ENCODE results near the gene EIF5. TPM values are rescaled to one million over a fixed set of nuclear protein-coding genes. Genes with fewer than 3 reads are reported as not detected.
"Not testable (repeated sequence)": the region's sequence is repeated elsewhere in the genome, so short reads cannot be mapped to it uniquely, and the experiment has no call there.

EIF5 gene
- total RNA-seq, 1 donor from 2014 or later, result 214 TPM

DNA sequence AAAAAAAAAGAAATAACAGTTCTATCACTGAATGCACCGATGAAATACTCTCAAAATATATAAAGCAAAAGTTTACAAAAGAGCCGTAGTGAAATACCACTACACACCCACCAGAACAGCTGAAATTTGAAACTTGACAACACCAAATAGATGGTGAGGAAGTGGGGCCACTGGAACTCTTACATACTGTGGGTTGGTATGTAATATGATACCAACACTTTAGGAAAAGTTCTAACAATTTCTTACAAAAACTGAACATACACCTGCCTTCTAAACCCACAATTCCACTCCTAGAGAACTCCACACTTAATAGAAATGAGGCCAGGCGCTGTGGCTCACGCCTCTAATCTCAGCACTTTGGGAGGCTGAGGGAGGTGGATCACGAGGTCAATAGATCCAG lies 14.1 kb downstream of the EIF5 start:
- no peak for DNase-seq (ENCODE audit: extremely low spot score, unreplicated experiment)
- H3K36me3 Mint-ChIP-seq (ENCODE audit: unreplicated experiment), result peaks cover 18% of the 10 kb centered on the region
- H3K27ac Mint-ChIP-seq (ENCODE audit: unreplicated experiment), result no peak overlapping the region
- H3K4me3 Mint-ChIP-seq (ENCODE audit: unreplicated experiment), result no peak overlapping the region
- peaks cover 7% of the 10 kb centered on the region for H3K27me3 Mint-ChIP-seq (ENCODE audit: unreplicated experiment)
- H3K4me1 Mint-ChIP-seq (ENCODE audit: unreplicated experiment), result peaks cover 7% of the 10 kb centered on the region
- H3K9me3 Mint-ChIP-seq (ENCODE audit: unreplicated experiment), result peaks cover 6% of the 10 kb centered on the region
- TF ChIP-seq, protein P1, sequence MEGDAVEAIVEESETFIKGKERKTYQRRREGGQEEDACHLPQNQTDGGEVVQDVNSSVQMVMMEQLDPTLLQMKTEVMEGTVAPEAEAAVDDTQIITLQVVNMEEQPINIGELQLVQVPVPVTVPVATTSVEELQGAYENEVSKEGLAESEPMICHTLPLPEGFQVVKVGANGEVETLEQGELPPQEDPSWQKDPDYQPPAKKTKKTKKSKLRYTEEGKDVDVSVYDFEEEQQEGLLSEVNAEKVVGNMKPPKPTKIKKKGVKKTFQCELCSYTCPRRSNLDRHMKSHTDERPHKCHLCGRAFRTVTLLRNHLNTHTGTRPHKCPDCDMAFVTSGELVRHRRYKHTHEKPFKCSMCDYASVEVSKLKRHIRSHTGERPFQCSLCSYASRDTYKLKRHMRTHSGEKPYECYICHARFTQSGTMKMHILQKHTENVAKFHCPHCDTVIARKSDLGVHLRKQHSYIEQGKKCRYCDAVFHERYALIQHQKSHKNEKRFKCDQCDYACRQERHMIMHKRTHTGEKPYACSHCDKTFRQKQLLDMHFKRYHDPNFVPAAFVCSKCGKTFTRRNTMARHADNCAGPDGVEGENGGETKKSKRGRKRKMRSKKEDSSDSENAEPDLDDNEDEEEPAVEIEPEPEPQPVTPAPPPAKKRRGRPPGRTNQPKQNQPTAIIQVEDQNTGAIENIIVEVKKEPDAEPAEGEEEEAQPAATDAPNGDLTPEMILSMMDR (IDR thresholded peaks at IDR 0.05), result no peak

DNA sequence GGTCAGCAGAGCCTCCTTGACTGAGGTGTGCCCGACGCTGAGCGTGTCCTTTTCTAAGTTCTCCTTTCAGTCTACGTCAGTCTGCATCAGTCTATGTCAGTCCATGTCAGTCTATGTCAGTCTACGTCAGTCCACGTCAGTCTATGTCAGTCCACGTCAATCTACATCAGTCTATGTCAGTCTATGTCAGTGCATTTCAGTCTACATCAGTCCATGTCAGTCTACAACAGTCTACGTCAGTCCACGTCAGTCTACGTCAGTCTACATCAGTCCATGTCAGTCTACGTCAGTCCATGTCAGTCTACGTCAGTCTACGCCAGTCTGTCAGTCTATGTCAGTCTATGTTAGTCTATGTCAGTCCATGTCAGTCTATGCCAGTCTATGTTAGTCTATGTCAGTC lies 15.9 kb downstream of the EIF5 start:
- no peak overlapping the region for H3K4me3 Mint-ChIP-seq (ENCODE audit: unreplicated experiment)
- H3K27me3 Mint-ChIP-seq (ENCODE audit: unreplicated experiment), result peaks cover 10% of the 10 kb centered on the region
- no peaks in the 10 kb centered on the region for H3K36me3 Mint-ChIP-seq (ENCODE audit: unreplicated experiment)
- DNase-seq (ENCODE audit: extremely low spot score, unreplicated experiment), result no peak
- no peak overlapping the region for H3K27ac Mint-ChIP-seq (ENCODE audit: unreplicated experiment)
- peaks cover 2% of the 10 kb centered on the region for H3K4me1 Mint-ChIP-seq (ENCODE audit: unreplicated experiment)
- TF ChIP-seq, protein P1 (IDR thresholded peaks at IDR 0.05), result no peak
- H3K9me3 Mint-ChIP-seq (ENCODE audit: unreplicated experiment), result peaks cover 6% of the 10 kb centered on the region

DNA sequence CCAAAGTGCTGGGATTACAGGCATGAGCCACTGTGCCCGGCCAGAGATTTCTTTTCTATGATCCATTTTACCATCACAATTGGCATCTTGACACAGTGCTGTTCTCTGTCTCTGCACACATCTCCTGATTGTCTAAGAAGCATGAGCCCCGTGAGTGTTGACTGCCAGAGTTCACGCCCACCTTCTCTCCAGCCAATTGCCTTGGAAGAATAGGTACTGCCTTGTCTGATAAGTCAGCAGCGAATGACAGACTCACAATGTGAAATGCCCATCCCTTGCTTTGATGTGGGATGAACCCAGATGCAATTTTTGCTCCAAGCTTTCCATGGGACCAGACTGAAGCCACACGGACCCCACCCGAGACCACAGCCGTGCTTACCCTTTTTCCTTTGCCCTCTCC lies 19.3 kb downstream of the EIF5 start:
- Mint-ChIP-seq H3K36me3 (ENCODE audit: unreplicated experiment) (no peaks in the 10 kb centered on the region), H3K27ac (ENCODE audit: unreplicated experiment) (no peak overlapping the region), H3K27me3 (ENCODE audit: unreplicated experiment) (peaks cover 10% of the 10 kb centered on the region), H3K4me3 (ENCODE audit: unreplicated experiment) (no peak overlapping the region), H3K4me1 (ENCODE audit: unreplicated experiment) (peaks cover 1% of the 10 kb centered on the region), H3K9me3 (ENCODE audit: unreplicated experiment) (peaks cover 6% of the 10 kb centered on the region)
- DNase-seq (ENCODE audit: extremely low spot score, unreplicated experiment), result no peak
- TF ChIP-seq, protein P1 (IDR thresholded peaks at IDR 0.05), result no peak

DNA sequence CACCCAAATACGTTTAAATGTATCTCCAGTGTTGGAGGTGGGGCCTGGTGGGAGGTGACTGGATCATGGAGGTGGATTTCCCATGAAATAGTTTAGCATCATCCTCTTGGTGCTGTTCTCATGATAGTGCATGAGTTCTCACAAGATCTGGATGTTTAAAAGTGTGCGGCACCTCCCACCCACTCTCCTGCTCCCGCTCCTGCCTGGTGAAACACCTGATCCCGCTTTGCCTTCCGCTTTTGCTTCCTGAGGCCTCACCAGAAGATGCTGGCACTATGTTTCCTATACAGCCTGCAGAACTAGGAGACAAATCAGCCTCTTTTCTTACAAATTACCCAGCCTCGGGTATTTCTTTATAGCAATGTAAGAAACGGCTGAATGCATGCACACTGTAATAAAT lies 20.1 kb downstream of the EIF5 start:
- no peak overlapping the region for H3K4me3 Mint-ChIP-seq (ENCODE audit: unreplicated experiment)
- H3K9me3 Mint-ChIP-seq (ENCODE audit: unreplicated experiment), result peaks cover 6% of the 10 kb centered on the region
- TF ChIP-seq, protein P1 (IDR thresholded peaks at IDR 0.05), result no peak
- no peaks in the 10 kb centered on the region for H3K36me3 Mint-ChIP-seq (ENCODE audit: unreplicated experiment)
- H3K4me1 Mint-ChIP-seq (ENCODE audit: unreplicated experiment), result peaks cover 1% of the 10 kb centered on the region
- no peak for DNase-seq (ENCODE audit: extremely low spot score, unreplicated experiment)
- H3K27me3 Mint-ChIP-seq (ENCODE audit: unreplicated experiment), result peaks cover 10% of the 10 kb centered on the region
- H3K27ac Mint-ChIP-seq (ENCODE audit: unreplicated experiment), result no peak overlapping the region

DNA sequence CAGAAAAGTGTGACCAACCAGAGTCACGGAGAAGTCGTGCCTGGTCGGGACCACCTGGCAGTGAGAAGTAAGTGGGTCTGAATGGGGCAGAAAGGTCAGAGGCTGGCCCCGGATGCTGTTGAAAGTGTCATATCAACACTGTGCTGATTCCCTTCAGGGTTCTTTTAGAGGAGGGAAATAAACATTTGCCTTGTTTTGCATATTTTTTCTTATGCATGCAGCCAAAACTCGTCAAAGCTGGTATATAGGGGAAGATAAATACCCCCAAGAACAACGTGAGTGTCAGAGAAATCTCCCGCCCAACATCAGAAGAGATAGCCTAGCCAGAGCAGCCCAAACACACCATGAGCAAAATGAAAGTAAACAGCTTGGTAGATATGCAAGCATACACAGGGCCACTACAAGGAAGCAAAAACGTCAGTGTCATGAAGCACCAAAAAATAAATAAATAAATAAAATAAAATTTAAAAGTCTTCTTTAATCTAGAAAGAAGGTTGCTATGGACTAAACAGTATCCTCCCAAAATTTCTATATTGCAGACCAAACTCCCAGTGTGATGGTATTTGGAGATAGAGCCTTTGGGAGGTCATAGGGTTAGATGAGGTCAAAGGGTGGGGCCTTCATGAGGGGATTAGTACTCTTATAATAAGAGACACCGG lies 22.1 kb downstream of the EIF5 start:
- H3K4me1 Mint-ChIP-seq (ENCODE audit: unreplicated experiment), result peaks cover 1% of the 10 kb centered on the region
- H3K9me3 Mint-ChIP-seq (ENCODE audit: unreplicated experiment), result peaks cover 6% of the 10 kb centered on the region
- TF ChIP-seq, protein P1 (IDR thresholded peaks at IDR 0.05), result no peak
- no peak overlapping the region for H3K4me3 Mint-ChIP-seq (ENCODE audit: unreplicated experiment)
- DNase-seq (ENCODE audit: extremely low spot score, unreplicated experiment), result no peak
- no peak overlapping the region for H3K27ac Mint-ChIP-seq (ENCODE audit: unreplicated experiment)
- H3K27me3 Mint-ChIP-seq (ENCODE audit: unreplicated experiment), result peaks cover 10% of the 10 kb centered on the region
- H3K36me3 Mint-ChIP-seq (ENCODE audit: unreplicated experiment), result no peaks in the 10 kb centered on the region

DNA sequence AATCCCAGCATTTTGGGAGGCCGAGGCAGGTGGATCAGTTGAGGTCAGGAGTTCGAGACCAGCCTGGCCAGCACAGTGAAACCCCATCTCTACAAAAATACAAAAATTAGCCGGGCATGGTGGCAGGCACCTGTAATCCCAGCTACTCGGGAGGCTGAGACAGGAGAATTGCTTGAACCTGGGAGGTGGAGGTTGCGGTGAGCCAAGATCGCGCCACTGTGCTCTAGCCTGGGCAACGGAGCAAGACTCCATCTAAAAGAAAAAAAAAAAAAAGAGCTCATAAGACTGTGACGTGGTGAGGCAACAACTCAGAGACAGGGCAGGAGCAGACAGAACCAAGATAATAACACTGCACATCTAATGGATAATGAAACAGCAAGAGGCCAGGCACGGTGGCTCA lies 23.5 kb downstream of the EIF5 start:
- not testable (repeated sequence) for H3K9me3 Mint-ChIP-seq (ENCODE audit: unreplicated experiment); H3K27me3 Mint-ChIP-seq (ENCODE audit: unreplicated experiment); DNase-seq (ENCODE audit: extremely low spot score, unreplicated experiment); H3K4me1 Mint-ChIP-seq (ENCODE audit: unreplicated experiment); H3K27ac Mint-ChIP-seq (ENCODE audit: unreplicated experiment); H3K4me3 Mint-ChIP-seq (ENCODE audit: unreplicated experiment); H3K36me3 Mint-ChIP-seq (ENCODE audit: unreplicated experiment)

Measured in osteocyte (in vitro differentiated cells).